ENCODE measurements around the gene DPP4.

DNA sequence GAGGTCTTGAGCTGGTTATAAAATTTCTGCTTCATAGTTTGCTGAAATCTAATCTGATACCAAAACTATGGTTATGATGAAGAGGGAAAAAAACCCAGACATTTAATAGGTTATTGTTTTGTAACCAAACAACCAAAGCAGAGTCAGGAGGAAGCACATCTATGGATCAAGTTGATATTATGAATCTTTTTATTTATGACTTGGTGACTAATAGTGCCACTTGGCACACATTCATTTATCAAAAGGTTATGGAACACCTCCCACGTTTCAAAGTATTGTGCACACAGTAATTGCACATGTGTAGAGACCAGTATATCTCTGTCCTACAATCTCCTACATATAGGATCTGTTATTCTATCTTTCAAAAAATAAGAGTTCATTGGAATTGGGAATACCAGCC, 93.0 kb downstream of the DPP4 start:
- TF ChIP-seq, protein P1, sequence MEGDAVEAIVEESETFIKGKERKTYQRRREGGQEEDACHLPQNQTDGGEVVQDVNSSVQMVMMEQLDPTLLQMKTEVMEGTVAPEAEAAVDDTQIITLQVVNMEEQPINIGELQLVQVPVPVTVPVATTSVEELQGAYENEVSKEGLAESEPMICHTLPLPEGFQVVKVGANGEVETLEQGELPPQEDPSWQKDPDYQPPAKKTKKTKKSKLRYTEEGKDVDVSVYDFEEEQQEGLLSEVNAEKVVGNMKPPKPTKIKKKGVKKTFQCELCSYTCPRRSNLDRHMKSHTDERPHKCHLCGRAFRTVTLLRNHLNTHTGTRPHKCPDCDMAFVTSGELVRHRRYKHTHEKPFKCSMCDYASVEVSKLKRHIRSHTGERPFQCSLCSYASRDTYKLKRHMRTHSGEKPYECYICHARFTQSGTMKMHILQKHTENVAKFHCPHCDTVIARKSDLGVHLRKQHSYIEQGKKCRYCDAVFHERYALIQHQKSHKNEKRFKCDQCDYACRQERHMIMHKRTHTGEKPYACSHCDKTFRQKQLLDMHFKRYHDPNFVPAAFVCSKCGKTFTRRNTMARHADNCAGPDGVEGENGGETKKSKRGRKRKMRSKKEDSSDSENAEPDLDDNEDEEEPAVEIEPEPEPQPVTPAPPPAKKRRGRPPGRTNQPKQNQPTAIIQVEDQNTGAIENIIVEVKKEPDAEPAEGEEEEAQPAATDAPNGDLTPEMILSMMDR (IDR thresholded peaks at IDR 0.05), result no peak
- TF ChIP-seq POLR2A (IDR thresholded peaks at IDR 0.05), result no peak
